Trophoblast cell (in vitro differentiated cells and primary cell): Measurements from ENCODE around the gene TAF4B.

Experiments
- DNase-seq, 2 donors: peaks; one replicate each; pipeline ENCODE4 v3.0.0-alpha.2; 2016
- H2AFZ ChIP-seq: 2 replicates; pipeline ENCODE4 v1.6.1; 2013; ENCODE audit warnings: low read length, moderate library complexity, mild to moderate bottlenecking; ENCODE audit not compliant: insufficient read depth, poor library complexity
- H2AK5ac ChIP-seq: 2 replicates; pipeline ENCODE4 v1.6.1; 2013; ENCODE audit warnings: mild to moderate bottlenecking, low read length
- H2BK120ac ChIP-seq: 2 replicates; pipeline ENCODE4 v1.6.1; 2013; ENCODE audit warnings: low read length, mild to moderate bottlenecking, moderate library complexity; ENCODE audit not compliant: insufficient read depth, poor library complexity
- H2BK12ac ChIP-seq: 2 replicates; pipeline ENCODE4 v1.6.1; 2013; ENCODE audit warnings: mild to moderate bottlenecking, low read length, moderate library complexity
- H2BK5ac ChIP-seq: 2 replicates; pipeline ENCODE4 v1.6.1; 2013; ENCODE audit warnings: low read length, low read depth, moderate library complexity, mild to moderate bottlenecking; ENCODE audit not compliant: poor library complexity
- H3K14ac ChIP-seq: 2 replicates; pipeline ENCODE4 v1.6.1; 2013; ENCODE audit warnings: mild to moderate bottlenecking, low read length
- H3K18ac ChIP-seq: 2 replicates; pipeline ENCODE4 v1.6.1; 2013; ENCODE audit warnings: mild to moderate bottlenecking, low read length
- H3K23ac ChIP-seq: 2 replicates; pipeline ENCODE4 v1.6.1; 2013; ENCODE audit warnings: low read length
- H3K27ac ChIP-seq: 2 replicates; pipeline ENCODE4 v1.5.1; 2013; ENCODE audit warnings: low read depth, mild to moderate bottlenecking, inconsistent platforms, low read length, moderate library complexity
- H3K27me3 ChIP-seq: 2 replicates; pipeline ENCODE4 v1.6.1; 2013; ENCODE audit warnings: inconsistent platforms, mild to moderate bottlenecking, low read length, moderate library complexity; ENCODE audit not compliant: insufficient read depth
- H3K36me3 ChIP-seq, 2 experiments: 1 replicate in 1 of 2; 2 replicates in 1 of 2; pipeline ENCODE4 v1.6.1; 2013; ENCODE audit warnings: low read length in 2 of 2, mild to moderate bottlenecking in 2 of 2, moderate library complexity in 1 of 2; ENCODE audit not compliant: insufficient read depth in 2 of 2, control insufficient read depth in 1 of 2
- H3K4ac ChIP-seq: 2 replicates; pipeline ENCODE4 v1.6.1; 2013; ENCODE audit warnings: low read depth, mild to moderate bottlenecking, low read length, moderate library complexity
- H3K4me1 ChIP-seq, 2 experiments: 1 replicate in 1 of 2; 2 replicates in 1 of 2; pipeline ENCODE4 v1.6.1; 2013; ENCODE audit warnings: low read length in 2 of 2, mild to moderate bottlenecking in 2 of 2, moderate library complexity in 1 of 2; ENCODE audit not compliant: insufficient read depth in 2 of 2, control insufficient read depth in 1 of 2
- H3K4me2 ChIP-seq: 2 replicates; pipeline ENCODE4 v1.6.1; 2013; ENCODE audit warnings: inconsistent platforms, mild to moderate bottlenecking, low read length, moderate library complexity
- H3K4me3 ChIP-seq: 2 replicates; pipeline ENCODE4 v1.5.1; 2013; ENCODE audit warnings: mild to moderate bottlenecking, low read depth, low read length, inconsistent platforms
- H3K79me1 ChIP-seq: one replicate; pipeline ENCODE4 v1.6.1; 2013; ENCODE audit warnings: low read length
- H3K79me2 ChIP-seq: 2 replicates; pipeline ENCODE4 v1.6.1; 2013; ENCODE audit warnings: low read length, mild to moderate bottlenecking; ENCODE audit not compliant: control insufficient read depth, insufficient read depth, poor library complexity
- H3K9ac ChIP-seq: 2 replicates; pipeline ENCODE4 v1.6.1; 2013; ENCODE audit warnings: mild to moderate bottlenecking, low read length
- H3K9me3 ChIP-seq: 2 replicates; pipeline ENCODE4 v1.6.1; 2013; ENCODE audit warnings: low read depth, mild to moderate bottlenecking, control low read depth, inconsistent platforms, low read length; ENCODE audit not compliant: insufficient read depth
- H4K12ac ChIP-seq: 2 replicates; pipeline ENCODE4 v1.6.1; 2013; ENCODE audit warnings: low read depth, mild to moderate bottlenecking, low read length, moderate library complexity
- H4K8ac ChIP-seq: 2 replicates; pipeline ENCODE4 v1.6.1; 2013; ENCODE audit warnings: low read depth, mild to moderate bottlenecking, low read length, moderate library complexity
- H4K91ac ChIP-seq: one replicate; pipeline ENCODE4 v1.6.1; 2013; ENCODE audit warnings: low read depth, mild to moderate bottlenecking, low read length, moderate library complexity
- WGBS: extraction: QIAGEN DNeasy Blood & Tissue Kit; methylation state at CpG from one replicate; pipeline ENCODE4 v1.1.7; 2013; ENCODE audit warnings: missing lambda C conversion rate; ENCODE audit not compliant: insufficient read length, insufficient coverage; ENCODE audit errors: extremely low coverage; 5-methylcytosine and 5-hydroxymethylcytosine counted together

TAF4B gene

GRCh38 chr18:26286008-26286407 lies 59.8 kb downstream of the TAF4B start:
- Histone ChIP-seq H2AFZ (no peak overlapping the region), H4K12ac (no peak overlapping the region), H3K18ac (no peak overlapping the region), H4K8ac (no peak overlapping the region), H3K27ac (no peak overlapping the region), H3K14ac (no peak overlapping the region), H3K9me3 (no peaks in the 10 kb centered on the region), H3K9ac (no peak overlapping the region), H3K36me3 (no peaks in the 10 kb centered on the region), H4K91ac (no peak overlapping the region), H3K4me1 (no peaks in the 10 kb centered on the region), H2BK12ac (no peak overlapping the region), H3K4me3 (no peak overlapping the region), H2BK120ac (no peak overlapping the region), H3K4me2 (no peak overlapping the region), H3K79me1 (no peaks in the 10 kb centered on the region), H3K4ac (no peak overlapping the region), H3K27me3 (no peaks in the 10 kb centered on the region), H2AK5ac (no peak overlapping the region), H3K23ac (no peak overlapping the region), H3K79me2 (no peaks in the 10 kb centered on the region), H2BK5ac (no peak overlapping the region)
- WGBS = no CpG with 5 or more reads among the region's 1 CpG
- DNase-seq = no peak

GRCh38 chr18:26287644-26288043 lies 61.4 kb downstream of the TAF4B start:
- H3K4me2 ChIP-seq = no peak overlapping the region
- WGBS = no CpG with 5 or more reads among the region's 4 CpGs
- H2AK5ac ChIP-seq = no peak overlapping the region
- H3K36me3 ChIP-seq = no peaks in the 10 kb centered on the region
- H3K4me3 ChIP-seq = no peak overlapping the region
- no peak overlapping the region for H2AFZ ChIP-seq
- no peaks in the 10 kb centered on the region for H3K79me2 ChIP-seq
- no peak overlapping the region for H3K27ac ChIP-seq
- H2BK120ac ChIP-seq = no peak overlapping the region
- no peaks in the 10 kb centered on the region for H3K4me1 ChIP-seq
- H3K23ac ChIP-seq = no peak overlapping the region
- no peak overlapping the region for H3K9ac ChIP-seq
- H3K14ac ChIP-seq = no peak overlapping the region
- H4K91ac ChIP-seq = no peak overlapping the region
- no peak overlapping the region for H2BK5ac ChIP-seq
- no peak overlapping the region for H3K18ac ChIP-seq
- H3K9me3 ChIP-seq = no peaks in the 10 kb centered on the region
- H3K79me1 ChIP-seq = no peaks in the 10 kb centered on the region
- H2BK12ac ChIP-seq = no peak overlapping the region
- DNase-seq = no peak
- H4K12ac ChIP-seq = no peak overlapping the region
- H3K27me3 ChIP-seq = no peaks in the 10 kb centered on the region
- H3K4ac ChIP-seq = no peak overlapping the region
- H4K8ac ChIP-seq = no peak overlapping the region

- no peak overlapping the region for H3K27ac ChIP-seq
- no peak overlapping the region for H3K4me3 ChIP-seq
- H2AK5ac ChIP-seq = no peak overlapping the region
- H3K4me1 ChIP-seq = no peaks in the 10 kb centered on the region
- H3K18ac ChIP-seq = no peak overlapping the region
- no peaks in the 10 kb centered on the region for H3K9me3 ChIP-seq
- H3K4ac ChIP-seq = no peak overlapping the region
- H4K91ac ChIP-seq = no peak overlapping the region
- no peak overlapping the region for H3K4me2 ChIP-seq
- no peaks in the 10 kb centered on the region for H3K79me2 ChIP-seq
- no peak overlapping the region for H3K23ac ChIP-seq
- no peak overlapping the region for H2BK5ac ChIP-seq
- WGBS = no CpG with 5 or more reads among the region's 3 CpGs
- no peak overlapping the region for H3K14ac ChIP-seq
- no peak overlapping the region for H2AFZ ChIP-seq
- no peak overlapping the region for H4K12ac ChIP-seq
- no peak overlapping the region for H2BK120ac ChIP-seq
- H4K8ac ChIP-seq = no peak overlapping the region
- H3K36me3 ChIP-seq = no peaks in the 10 kb centered on the region
- no peak for DNase-seq
- H3K27me3 ChIP-seq = no peaks in the 10 kb centered on the region
- no peak overlapping the region for H3K9ac ChIP-seq
- no peaks in the 10 kb centered on the region for H3K79me1 ChIP-seq
- H2BK12ac ChIP-seq = no peak overlapping the region
These were observed 64.1 kb downstream of the TAF4B start for GRCh38 chr18:26290385-26290784.

GRCh38 chr18:26293982-26294381 lies 67.7 kb downstream of the TAF4B start:
- Histone ChIP-seq H4K12ac (no peak overlapping the region), H3K4me2 (no peak overlapping the region), H3K79me2 (no peaks in the 10 kb centered on the region), H4K91ac (no peak overlapping the region), H2BK12ac (no peak overlapping the region), H3K14ac (no peak overlapping the region), H3K4me1 (no peaks in the 10 kb centered on the region), H3K23ac (no peak overlapping the region), H2AK5ac (no peak overlapping the region), H2BK120ac (no peak overlapping the region), H3K4ac (no peak overlapping the region), H4K8ac (no peak overlapping the region), H2AFZ (no peak overlapping the region), H3K9ac (no peak overlapping the region), H3K27me3 (no peaks in the 10 kb centered on the region), H2BK5ac (no peak overlapping the region), H3K4me3 (no peak overlapping the region), H3K9me3 (no peaks in the 10 kb centered on the region), H3K18ac (no peak overlapping the region), H3K79me1 (no peaks in the 10 kb centered on the region), H3K27ac (no peak overlapping the region), H3K36me3 (no peaks in the 10 kb centered on the region)
- no peak for DNase-seq
- WGBS = no CpG with 5 or more reads among the region's 1 CpG
